Transverse colon (tissue), 4 donors: ENCODE results near the gene COX8C. TPM values are rescaled to one million over a fixed set of nuclear protein-coding genes. Genes with fewer than 3 reads are reported as not detected.

Experiments
- DNase-seq: peaks from one replicate; pipeline ENCODE4 v3.0.0-alpha.2; 2019
- H3K27ac ChIP-seq, 4 donors: fragments of 200-600 bp; sonication (generic); 2 replicates each; pipeline ENCODE4 v1.5.1; 2016 to 2018; ENCODE audit warnings: inconsistent platforms in 4 of 4
- H3K27me3 ChIP-seq: fragments of 200-600 bp; sonication (generic); 2 replicates; pipeline ENCODE4 v1.5.1; 2017; ENCODE audit warnings: inconsistent platforms
- H3K36me3 ChIP-seq, 4 donors: fragments of 200-600 bp; sonication (generic); 2 replicates each; pipeline ENCODE4 v1.5.1; 2017 to 2019; ENCODE audit warnings: inconsistent platforms in 4 of 4
- H3K4me1 ChIP-seq, 4 donors: fragments of 200-600 bp; sonication (generic); 2 replicates each; pipeline ENCODE4 v1.5.1; 2017 to 2020; ENCODE audit warnings: inconsistent platforms in 4 of 4
- H3K4me3 ChIP-seq, 4 donors: fragments of 200-600 bp; sonication (generic); 1 replicate in 1 of 4; 2 replicates in 3 of 4; pipeline versions ENCODE4 v1.5.1 to v1.6.1; 2017 to 2019; ENCODE audit warnings: inconsistent platforms in 4 of 4
- H3K9me3 ChIP-seq, 2 donors: fragments of 200-600 bp; sonication (generic); 2 replicates each; pipeline ENCODE4 v1.5.1; 2017 to 2019; ENCODE audit warnings: inconsistent platforms in 2 of 2
- EP300 ChIP-seq: sonication (generic); formaldehyde crosslinking; IDR thresholded peaks from one replicate; pipeline ENCODE4 v1.6.1; 2017; ENCODE audit warnings: antibody characterized with exemption, low read depth
- POLR2A ChIP-seq: fragments of 450-650 bp; IDR thresholded peaks from one replicate; pipeline ENCODE4 v1.6.1; 2016; ENCODE audit warnings: antibody characterized with exemption, mild to moderate bottlenecking, moderate library complexity
- POLR2AphosphoS5 ChIP-seq, 3 donors: sonication (generic); formaldehyde crosslinking; IDR thresholded peaks; one replicate each; pipeline ENCODE4 v1.6.1; 2016; ENCODE audit warnings: antibody characterized with exemption in 3 of 3
- WGBS, 2 donors: methylation state at CpG; one replicate each; pipeline ENCODE4 v1.1.5; 2018; ENCODE audit warnings: low coverage in 1 of 2; 5-methylcytosine and 5-hydroxymethylcytosine counted together
- in situ Hi-C, 4 donors: fragments of 200-750 bp; cut with MboI; loops; one replicate each; pipeline versions ENCODE4 v1.15.0 to v1.15.1; 2017; ENCODE audit warnings: low sequenced_read_pairs in 3 of 4, low pct_ligation_motif_present in 1 of 4, low pct_unique_long_range_greater_than_20kb in 1 of 4
- intact Hi-C: fragments of 100-400 bp; cut with DNase I; formaldehyde crosslinking; loops from one replicate; pipeline ENCODE4 v1.15.1; 2023; ENCODE audit warnings: low total_unique reads
- total RNA-seq, 4 donors: library from RNA; depleted of rRNA; stranded (reverse); fragments of >200 nt; gene quantifications; one replicate each; pipeline ENCODE4 v1.1.0, GENCODE V29; 2016
- TF ChIP-seq, protein P1 (sequence below), 5 experiments: fragments of 200-600 bp in 3 of 5; fragments of 450-650 bp in 2 of 5; sonication (generic) in 3 of 5; IDR thresholded peaks; 1 replicate in 2 of 5; 2 replicates in 3 of 5; pipeline ENCODE4 v1.5.1; 2016 to 2017; ENCODE audit warnings: antibody characterized with exemption in 5 of 5, inconsistent platforms in 3 of 5, mild to moderate bottlenecking in 2 of 5, moderate library complexity in 1 of 5

Gene COX8C
- total RNA-seq, 4 donors from 2014 or later: not detected

GRCh38 chr14:93318927-93319326 lies 28.1 kb upstream of the COX8C start:
- intact Hi-C loops: no loop called here
- in situ Hi-C loops: no loop called here
- Histone ChIP-seq H3K4me3 (no peak overlapping the region), H3K4me1 (peaks cover 22 to 45% (median 27%) of the 10 kb centered on the region in 4 donors), H3K9me3 (no peaks in the 10 kb centered on the region), H3K27ac (no peak overlapping the region), H3K27me3 (no peaks in the 10 kb centered on the region), H3K36me3 (no peaks in the 10 kb centered on the region)
- 91% methylated on average over 5 of the region's 5 CpGs; no CpG with 5 or more reads in 1 of the 2 donors for WGBS, 2 donors
- no peak for DNase-seq
- TF ChIP-seq, protein P1, sequence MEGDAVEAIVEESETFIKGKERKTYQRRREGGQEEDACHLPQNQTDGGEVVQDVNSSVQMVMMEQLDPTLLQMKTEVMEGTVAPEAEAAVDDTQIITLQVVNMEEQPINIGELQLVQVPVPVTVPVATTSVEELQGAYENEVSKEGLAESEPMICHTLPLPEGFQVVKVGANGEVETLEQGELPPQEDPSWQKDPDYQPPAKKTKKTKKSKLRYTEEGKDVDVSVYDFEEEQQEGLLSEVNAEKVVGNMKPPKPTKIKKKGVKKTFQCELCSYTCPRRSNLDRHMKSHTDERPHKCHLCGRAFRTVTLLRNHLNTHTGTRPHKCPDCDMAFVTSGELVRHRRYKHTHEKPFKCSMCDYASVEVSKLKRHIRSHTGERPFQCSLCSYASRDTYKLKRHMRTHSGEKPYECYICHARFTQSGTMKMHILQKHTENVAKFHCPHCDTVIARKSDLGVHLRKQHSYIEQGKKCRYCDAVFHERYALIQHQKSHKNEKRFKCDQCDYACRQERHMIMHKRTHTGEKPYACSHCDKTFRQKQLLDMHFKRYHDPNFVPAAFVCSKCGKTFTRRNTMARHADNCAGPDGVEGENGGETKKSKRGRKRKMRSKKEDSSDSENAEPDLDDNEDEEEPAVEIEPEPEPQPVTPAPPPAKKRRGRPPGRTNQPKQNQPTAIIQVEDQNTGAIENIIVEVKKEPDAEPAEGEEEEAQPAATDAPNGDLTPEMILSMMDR (IDR thresholded peaks at IDR 0.05): no peak
- TF ChIP-seq POLR2A (no peak), POLR2AphosphoS5 (IDR thresholded peaks at IDR 0.05) (no peak), EP300 (no peak)

DNA sequence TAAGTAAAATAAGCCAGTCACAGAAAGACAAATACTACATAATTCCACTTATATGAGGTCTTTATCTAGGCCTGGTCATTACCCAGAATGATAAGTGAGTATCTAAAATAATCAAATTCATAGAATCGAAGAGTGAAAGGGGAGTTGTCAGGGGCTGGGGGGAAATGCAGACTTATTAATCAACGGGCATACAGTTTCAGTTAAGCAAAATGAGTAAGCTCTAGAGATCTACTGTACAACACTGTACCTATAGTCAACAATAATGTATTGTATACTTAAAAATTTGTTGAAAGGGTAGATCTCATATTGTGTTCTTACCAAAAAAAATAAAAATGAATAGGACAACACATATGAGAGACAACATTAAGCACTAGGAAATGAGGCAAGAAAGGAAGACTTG lies 27.5 kb upstream of the COX8C start:
- Histone ChIP-seq H3K9me3 (no peaks in the 10 kb centered on the region), H3K4me1 (peaks cover 22 to 50% (median 29%) of the 10 kb centered on the region in 4 donors), H3K27ac (no peak overlapping the region), H3K36me3 (no peaks in the 10 kb centered on the region), H3K4me3 (no peak overlapping the region), H3K27me3 (no peaks in the 10 kb centered on the region)
- TF ChIP-seq EP300 (no peak), POLR2AphosphoS5 (IDR thresholded peaks at IDR 0.05) (no peak), POLR2A (no peak)
- TF ChIP-seq, protein P1 (IDR thresholded peaks at IDR 0.05): no peak
- DNase-seq: no peak
- intact Hi-C loops (no loop called here), in situ Hi-C loops (no loop called here)
- WGBS, 2 donors: 80 to 88% methylated on average over 2 of the region's 2 CpGs

DNA sequence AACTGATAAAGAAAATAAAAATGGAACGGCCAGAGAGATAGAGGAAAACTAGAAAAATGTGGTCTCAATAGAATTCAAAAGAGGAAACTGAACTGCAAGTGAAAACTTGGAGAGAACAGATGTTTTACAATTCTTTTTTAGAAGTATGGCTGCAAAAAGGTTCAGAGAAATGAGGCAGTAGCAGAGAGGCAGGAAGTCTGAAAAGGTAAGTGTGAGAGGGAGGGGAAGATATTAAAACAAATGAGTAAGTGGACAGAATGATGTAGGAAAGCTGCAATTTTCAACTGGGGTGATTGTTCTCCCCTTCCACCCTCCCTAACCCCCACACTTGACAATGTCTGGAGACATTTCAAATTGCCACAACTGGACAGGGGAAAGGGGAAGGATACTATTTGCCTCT lies 27.0 kb upstream of the COX8C start:
- H3K36me3 ChIP-seq: no peaks in the 10 kb centered on the region
- in situ Hi-C loops: no loop called here

GRCh38 chr14:93320489-93320888 lies 26.5 kb upstream of the COX8C start:
- Histone ChIP-seq H3K9me3 (no peaks in the 10 kb centered on the region), H3K27me3 (no peaks in the 10 kb centered on the region), H3K4me1 (peaks cover 22 to 53% (median 31%) of the 10 kb centered on the region in 4 donors), H3K27ac (no peak overlapping the region), H3K36me3 (no peaks in the 10 kb centered on the region), H3K4me3 (no peak overlapping the region)
- in situ Hi-C loops: no loop called here
- TF ChIP-seq POLR2A: no peak
- TF ChIP-seq, protein P1 (IDR thresholded peaks at IDR 0.05): no peak
- no peak for TF ChIP-seq EP300
- TF ChIP-seq POLR2AphosphoS5 (IDR thresholded peaks at IDR 0.05): no peak
- no peak for DNase-seq
- intact Hi-C loops: no loop called here

More for the DNA sequence above, 27.0 kb upstream of the COX8C start:
- TF ChIP-seq POLR2A: no peak
- no peak for TF ChIP-seq POLR2AphosphoS5 (IDR thresholded peaks at IDR 0.05)
- H3K4me3 ChIP-seq: no peak overlapping the region
- intact Hi-C loops: no loop called here
- H3K27me3 ChIP-seq: no peaks in the 10 kb centered on the region
- no peak for DNase-seq
- no peaks in the 10 kb centered on the region for H3K9me3 ChIP-seq
- peaks cover 22 to 53% (median 31%) of the 10 kb centered on the region in 4 donors for H3K4me1 ChIP-seq
- WGBS, 2 donors: 71 to 90% methylated on average over 1 of the region's 1 CpG
- H3K27ac ChIP-seq: no peak overlapping the region

- no peaks in the 10 kb centered on the region for H3K27me3 ChIP-seq
- H3K4me3 ChIP-seq: no peak overlapping the region
- H3K4me1 ChIP-seq: peaks cover 10 to 35% (median 18%) of the 10 kb centered on the region in 4 donors
- no peak overlapping the region for H3K27ac ChIP-seq
- intact Hi-C loops (no loop called here), in situ Hi-C loops (no loop called here)
- 84 to 89% methylated on average over 3 to 5 of the region's 5 CpGs for WGBS, 2 donors
- TF ChIP-seq EP300: no peak
- TF ChIP-seq, protein P1 (IDR thresholded peaks at IDR 0.05): no peak
- H3K9me3 ChIP-seq: no peaks in the 10 kb centered on the region
- no peaks in the 10 kb centered on the region for H3K36me3 ChIP-seq
- no peak for DNase-seq
Observed at GRCh38 chr14:93322929-93323599, 23.9 kb upstream of the COX8C start.
